T-helper 2 cell (primary cell): ENCODE data around the gene ARV1.

ENCODE experiments used
- DNase-seq, 5 experiments: peaks; one replicate each; pipeline versions ENCODE4 v3.0.0 to v3.0.0-alpha.2; 2012 to 2022
- total RNA-seq, 2 donors: gene quantifications; one replicate each; lab custom pipeline; 2026; lab: John Stamatoyannopoulos, UW

ARV1 gene
- 3.1 to 8.6 reads per million in 2 donors for total RNA-seq

DNA sequence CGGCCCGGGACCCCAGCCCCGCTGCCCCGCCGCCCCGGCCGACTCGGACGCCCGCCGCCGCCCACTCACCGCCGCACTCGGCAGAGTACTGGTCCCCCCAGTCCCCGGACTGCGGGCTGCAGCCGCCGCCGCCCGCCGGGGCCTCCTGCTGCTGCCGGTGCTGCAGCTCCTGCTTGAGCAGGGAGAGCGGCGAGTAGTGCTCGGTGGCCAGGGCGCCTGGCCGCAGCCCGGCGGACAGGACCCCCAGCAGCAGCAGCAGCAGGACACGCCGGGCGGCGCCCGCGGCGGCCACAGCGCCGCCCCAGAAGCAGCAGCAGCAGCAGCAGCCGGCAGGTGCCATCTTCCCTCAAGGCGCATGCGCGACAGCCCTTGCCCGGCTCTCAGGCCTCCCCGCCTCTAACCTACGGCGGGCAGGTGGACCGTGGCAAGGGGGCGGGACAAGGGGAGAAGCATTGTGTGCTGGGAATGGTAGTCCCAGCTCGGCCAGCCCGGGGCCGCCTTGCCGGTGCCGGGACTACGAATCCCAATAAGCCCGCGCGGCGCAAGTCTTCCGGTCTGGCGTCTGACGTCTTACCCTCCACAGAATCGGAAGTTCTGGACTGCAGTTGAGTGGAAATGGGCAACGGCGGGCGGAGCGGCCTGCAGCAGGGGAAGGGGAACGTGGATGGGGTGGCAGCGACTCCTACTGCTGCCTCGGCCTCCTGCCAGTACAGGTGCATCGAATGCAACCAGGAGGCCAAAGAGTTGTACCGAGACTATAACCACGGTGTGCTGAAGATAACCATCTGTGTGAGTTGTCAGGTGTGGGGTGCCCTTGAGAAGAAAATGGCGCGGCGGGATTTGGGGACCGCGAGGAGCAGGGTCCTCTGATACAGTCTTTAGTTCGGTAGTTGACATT lies at the start of gene ARV1, which contains the start of gene TTC13:
Gene ARV1, plus strand, starts transcription at position 604 of the 898 bp plus-strand sequence. Its CDS starts 12 bp downstream, at position 616.
Gene TTC13, minus strand, starts transcription at position 371 of the 898 bp plus-strand sequence. Its CDS starts 31 bp downstream, at position 340.
- peak; percentile 86 to 100 (median 96) for DNase-seq

DNA sequence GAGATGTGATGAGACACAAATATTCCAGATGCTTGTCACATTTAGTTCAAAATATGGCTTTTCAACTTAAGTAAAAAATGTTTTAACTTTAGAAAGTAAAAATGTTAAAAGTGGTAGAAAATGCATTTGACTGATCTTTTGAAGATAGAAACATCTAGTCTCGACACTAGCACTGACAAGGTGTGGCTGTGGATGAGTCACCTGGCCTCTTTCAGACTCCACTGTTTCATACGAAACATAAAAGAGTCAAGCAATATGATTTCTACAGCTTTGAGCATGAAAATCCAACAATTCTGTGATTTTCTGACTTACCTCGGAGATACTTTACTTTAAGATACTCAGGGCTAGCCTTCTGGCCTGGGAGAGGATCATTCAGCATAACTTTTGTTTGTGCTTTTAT lies 47.9 kb upstream of the ARV1 start:
- DNase-seq: no peak

DNA sequence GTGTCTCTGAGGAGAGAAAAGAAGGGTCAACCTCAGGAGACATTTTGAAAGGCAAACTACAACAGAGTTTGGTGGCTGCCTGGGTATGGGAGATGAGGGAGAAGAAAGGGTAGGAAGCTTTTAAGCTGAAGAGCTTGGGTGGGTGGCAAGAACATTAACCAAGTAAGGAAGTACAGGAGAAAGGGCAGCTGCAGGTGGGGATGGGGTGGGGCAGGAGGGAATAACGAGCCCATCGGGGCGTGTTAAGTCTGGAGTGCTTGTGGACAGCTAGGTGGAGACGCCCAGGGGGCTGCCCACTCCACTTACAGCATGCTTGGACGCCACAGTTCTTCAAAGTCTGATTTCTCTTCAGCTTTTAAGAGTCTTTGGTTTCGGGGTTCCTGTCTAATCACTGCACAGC lies 43.0 kb upstream of the ARV1 start:
- no peak for DNase-seq

DNA sequence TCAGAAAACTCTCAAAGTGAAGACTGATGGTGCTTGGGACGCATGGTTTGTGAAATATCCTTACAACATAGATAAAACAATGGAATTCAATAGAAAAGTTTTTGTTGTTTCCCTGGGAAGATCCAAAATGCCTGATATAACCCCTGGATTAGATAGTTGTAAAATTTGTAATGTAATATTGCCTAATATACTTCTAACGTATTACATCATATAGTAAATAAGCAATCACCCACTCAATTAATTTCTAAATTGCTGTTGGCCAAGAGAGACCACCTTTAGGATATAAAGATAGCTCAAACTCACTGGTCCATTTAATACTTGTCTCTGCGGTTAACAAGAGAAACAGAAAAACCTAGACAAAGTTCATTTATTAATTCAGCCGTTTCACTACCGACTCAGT lies 42.4 kb upstream of the ARV1 start:
- no peak for DNase-seq

DNA sequence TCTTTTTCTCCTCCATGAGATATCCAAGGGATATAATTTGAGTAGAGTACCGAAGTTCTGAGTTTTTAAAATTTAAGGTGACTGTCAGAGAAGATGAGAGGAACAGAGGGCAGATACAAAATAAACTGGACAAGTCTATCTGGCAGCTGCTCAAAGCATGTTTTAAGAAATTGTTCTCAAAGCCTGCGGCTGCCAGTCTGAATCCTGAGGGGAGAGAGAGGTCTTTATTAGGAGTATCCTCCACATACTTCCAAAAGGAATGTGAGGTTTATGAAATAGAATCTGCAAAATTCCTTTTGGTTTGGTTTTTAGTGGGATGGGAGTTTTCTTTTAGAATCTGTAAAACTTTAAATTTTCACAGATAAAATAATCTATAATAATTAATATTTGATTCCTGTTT lies 41.5 kb upstream of the ARV1 start:
- no peak for DNase-seq

DNA sequence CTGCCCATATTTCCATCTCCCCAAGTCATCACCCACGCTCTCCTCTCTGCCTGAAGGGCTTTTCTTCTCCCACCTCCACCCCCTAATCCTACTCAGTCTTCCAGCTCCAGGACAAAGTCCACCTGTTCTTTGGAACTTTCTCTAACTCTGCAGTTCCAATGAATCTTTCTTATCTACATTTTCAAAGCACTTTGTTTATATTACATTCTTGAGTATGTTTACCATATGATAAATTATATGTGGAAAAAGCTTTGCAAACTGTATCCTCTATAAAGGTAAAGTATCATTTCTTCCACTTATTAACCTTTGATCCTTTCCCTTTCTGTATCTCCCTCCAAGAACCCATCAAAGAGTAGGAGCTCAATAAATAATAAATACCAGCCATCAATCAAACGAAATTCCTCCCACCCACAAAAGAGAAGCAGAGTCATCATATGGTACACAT lies 39.9 kb upstream of the ARV1 start:
- no peak for DNase-seq

DNA sequence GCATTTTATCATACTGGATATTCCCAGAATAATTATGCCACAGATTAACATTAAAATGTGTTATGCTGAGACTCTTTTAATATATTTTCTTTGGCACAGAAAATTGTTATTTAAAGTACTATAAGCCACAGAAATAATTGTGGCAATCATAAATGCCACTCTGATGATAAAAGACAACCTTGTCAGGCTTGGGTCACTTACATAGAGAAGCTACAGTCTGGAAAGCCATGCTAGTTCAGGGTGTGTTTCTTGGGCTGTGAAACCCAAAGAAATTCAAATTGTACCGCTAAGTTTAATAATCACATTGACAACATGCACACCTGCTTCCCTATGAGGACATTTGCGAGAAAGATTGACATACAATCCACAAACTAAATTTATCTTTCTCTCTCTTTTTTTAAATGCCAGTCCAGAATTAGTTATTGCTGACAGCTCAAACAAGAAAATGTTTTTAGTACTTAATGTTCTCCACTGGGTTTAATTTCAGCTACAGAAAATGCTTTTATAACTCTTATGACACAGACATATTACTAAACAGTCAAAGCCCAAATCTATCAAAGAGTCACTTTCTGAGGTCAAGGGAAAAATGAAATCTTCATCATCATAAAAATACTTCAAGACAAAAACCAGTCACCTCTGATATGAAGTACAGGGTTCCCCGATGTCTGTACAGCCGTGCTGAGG lies 38.9 kb upstream of the ARV1 start:
- DNase-seq: no peak

DNA sequence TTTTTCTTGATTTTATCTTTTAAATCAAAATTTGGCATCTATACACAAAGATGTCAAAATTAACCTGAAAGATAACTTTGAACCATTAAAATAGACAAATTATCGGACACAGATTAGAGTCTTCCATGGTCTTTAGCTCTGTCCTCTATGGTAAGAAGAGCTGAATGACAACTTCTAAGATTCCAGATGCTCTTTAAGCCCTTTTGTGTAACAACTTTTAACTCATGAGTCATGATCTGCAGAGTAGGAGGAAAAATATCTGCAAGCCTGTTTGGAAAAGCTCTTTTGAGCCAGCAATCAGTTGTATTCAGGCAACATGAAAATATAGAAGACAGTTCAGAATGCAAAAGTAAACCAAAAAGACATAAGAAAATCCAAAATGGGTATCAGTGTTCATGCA lies 38.0 kb upstream of the ARV1 start:
- DNase-seq: no peak

DNA sequence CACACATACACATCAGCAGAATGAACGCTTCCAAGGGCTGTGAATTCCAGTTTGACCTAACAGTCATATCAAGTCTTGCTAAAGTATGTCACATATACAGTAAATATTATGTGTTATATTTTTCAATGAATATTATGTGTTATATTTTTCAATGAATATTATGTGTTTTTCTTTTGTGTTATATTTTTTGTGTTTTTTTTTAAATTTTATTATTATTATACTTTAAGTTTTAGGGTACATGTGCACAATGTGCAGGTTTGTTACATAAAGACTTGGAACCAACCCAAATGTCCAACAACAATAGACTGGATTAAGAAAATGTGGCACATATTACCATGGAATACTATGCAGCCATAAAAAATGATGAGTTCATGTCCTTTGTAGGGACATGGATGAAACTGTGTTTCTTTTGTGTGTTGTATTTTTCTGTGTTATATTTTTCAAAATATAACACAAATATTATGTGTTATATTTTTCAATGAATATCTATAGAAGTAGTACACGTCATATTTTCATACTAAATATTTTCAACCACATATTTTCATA lies 35.8 kb upstream of the ARV1 start:
- no peak for DNase-seq

DNA sequence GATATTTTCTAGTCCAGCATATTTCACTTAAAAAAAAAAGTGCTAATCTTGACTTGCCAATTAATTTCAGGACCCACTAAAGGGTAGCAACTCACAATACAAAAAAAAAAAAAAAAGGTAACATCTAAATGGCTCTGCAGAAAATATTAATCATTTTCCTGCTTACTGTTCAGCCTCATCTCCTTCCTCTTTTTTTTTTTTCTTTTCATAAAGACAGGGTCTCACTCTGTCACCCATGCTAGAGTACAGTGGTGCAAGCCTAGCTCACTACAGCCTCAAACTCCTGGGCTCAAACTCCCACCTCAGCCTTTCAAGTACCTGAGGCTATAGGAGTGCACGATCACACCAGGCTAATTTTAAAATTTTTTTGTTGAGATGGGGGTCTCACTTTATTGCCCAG lies 30.6 kb upstream of the ARV1 start:
- DNase-seq: no peak

DNA sequence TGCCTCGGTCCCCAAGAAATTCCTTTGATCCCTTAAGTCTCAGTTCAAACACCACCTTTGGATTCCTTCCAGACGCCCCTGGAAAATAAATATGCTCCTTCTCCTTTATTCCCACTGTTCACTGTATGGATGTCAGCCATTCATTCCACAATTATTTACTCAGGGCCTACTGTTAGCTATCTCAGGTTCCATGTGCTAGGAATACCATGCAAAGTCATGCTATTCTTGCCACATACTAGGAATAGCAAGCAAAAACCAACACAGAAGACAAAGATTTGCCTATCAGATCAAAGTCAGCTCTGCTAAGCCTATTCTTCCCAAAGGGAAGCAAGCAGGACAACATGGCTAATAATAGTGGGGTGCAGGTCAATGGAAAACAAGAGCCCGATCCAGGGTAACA lies 30.0 kb upstream of the ARV1 start:
- no peak for DNase-seq

DNA sequence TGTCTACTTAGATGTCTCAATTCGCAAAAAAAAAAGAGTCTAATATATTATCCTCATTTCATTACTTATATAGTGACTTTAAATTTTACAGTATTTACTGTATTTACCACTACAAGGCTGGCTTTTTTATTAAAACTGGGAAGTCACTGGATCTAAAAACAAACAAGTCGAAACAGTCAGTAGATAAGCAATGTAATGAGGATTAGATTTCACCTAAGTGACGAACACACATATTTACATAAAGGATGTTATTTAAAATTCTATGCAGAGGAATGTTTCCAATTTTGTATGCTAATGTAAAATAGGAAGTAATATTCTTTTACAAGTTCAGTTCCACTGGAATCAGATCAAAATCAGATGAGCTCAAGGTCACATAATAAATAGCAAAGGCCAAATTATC lies 28.5 kb upstream of the ARV1 start:
- DNase-seq: no peak

DNA sequence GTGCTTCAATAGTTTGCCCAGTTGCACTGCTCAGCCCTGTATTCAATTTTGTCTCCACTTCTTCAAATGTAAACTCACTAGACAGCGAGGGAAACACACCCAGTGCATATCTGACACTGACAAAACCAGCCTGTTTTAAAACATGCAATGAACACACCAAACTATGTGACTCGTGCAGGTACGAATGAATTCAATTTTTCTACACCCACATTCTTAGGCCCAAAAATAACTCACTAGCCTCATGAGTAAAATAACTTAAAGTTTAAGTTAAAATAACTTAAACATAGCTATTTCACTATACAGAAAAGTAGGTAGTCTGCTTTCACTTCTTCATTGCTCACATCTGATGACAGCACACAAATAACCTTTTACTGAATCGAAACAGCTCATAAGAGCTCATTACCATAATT lies 21.3 kb upstream of the ARV1 start:
- DNase-seq: no peak

DNA sequence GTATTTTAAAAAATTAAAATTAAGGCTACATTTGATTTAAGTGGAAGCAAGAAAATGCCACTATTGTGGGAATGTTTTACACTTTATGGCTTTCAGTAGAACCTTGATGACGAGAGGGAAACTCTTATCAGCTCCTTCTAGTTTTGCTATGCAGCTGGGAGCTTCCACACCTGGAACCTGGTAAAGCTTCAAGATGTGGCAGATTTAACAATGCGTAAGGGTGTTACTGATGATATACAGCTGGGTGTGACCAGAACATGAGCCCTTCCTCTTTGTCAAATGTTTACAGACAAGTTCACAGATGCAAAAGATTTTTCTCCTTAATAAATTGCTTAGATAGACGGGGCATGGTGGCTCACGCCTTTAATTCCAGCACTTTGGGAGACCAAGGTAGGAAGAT lies 20.5 kb upstream of the ARV1 start:
- DNase-seq: no peak

DNA sequence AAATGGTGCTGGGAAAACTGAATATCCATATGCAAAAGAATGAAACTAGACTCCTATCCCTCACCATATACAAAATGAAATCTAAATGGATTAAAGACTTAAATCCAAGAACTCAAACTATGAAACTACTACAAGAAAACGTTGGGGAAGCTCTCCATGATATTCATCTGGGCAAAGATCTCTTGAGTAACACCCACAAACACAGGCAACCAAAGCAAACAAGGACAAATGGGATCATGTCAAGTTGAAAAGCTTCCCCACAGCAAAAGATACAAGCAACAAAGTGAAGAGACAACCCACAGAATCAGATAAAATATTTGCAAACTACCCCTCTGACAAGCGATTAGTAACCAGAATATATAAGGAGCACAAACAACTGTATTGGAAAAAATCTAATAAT lies 14.0 kb upstream of the ARV1 start:
- DNase-seq: no peak

DNA sequence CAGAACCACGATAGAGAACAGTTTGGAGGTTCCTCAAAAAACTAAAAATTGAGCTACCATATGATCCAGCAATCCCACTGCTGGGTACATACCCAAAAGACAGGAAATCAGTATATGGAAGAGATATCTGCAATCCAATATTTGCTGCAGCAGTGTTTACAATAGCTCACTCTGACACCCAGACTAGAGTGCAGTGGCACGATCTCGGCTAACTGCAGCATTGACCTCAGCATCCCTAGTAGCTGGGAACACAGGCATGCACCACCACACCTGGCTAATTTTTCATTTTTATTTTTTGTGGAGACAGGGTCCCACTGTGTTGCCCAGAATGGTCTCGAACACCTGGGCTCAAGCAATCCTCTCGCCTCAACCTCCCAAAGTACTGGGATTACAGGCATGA lies 13.4 kb upstream of the ARV1 start:
- DNase-seq: no peak

DNA sequence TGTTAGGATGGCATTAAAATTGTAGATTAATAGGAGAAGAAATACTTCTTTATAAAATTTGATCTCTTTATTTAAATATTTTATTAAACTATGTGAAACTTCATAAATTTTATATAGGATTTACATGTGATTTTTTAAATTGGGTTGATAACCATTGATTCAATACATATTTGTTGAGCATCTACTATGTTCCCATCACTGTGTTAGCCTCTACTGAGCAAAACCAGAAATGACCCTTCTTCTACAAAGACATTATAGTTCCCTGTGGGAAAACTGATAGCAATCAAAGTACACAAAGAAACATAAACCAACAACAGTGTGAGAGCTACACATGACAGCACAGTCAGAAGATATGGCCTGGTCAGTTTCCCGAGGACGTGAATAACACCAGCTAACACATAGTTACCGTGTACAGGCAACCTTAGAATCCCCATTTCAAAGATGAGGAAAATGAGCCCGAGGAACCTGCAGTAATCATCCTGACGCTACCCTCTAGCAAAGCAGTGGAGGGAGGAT lies 12.5 kb upstream of the ARV1 start:
- no peak for DNase-seq

DNA sequence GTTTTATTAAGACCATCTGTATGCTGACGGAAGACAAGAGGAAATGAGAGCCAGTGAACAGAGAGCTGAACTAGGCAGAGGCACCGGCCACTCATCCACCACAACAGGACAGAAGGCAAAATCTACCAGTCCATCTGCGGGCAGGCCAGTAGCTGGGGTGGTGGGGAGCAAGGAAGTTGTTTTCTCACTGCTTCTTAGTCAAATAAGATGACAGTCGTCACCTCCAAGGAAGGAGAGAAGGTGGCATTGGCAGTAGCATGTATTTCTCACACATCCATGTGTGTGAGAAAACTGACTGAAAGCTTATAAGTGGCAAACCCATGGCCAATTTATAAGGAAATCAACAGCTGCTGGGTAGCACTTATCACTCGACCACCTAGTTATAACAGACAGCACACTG lies 8.5 kb upstream of the ARV1 start:
- no peak for DNase-seq

DNA sequence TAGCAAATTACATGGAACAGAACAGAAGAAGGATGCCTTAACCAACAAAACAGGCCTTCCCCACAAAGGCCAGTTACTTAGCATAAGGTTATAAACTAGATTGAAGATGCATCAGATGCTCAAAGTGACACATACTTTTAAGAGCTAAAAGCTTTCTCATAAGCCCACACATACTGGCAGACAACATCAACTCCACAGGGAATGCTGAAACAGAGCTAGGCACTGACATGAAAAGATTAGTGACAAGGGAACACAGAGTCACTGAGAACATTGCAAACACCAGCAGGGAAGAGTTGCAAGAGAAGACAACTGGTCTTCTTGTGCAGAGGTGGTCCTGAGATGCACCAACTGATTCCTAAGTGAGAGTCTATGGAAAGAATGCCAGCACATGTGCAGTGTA lies 7.1 kb upstream of the ARV1 start:
- no peak for DNase-seq

DNA sequence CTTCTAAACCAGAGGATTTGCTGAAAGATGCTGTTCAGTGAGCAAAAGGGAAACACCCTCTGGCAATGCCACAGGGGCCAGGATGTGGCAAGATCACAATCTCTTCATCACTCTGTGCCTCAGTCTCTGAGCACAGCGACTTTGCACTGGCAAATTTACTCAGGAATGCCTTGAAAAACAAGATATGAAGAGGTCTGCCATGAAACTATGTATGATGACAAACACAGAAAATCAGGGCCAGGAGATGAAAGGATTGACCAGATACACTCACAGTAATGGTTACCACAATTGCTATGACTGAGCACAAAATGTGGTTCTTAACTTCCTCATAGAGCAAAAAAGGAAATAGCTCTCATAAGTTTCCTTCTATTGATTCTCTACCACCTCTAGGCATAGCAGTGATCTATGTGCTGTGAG lies 6.0 kb upstream of the ARV1 start:
- peak; percentile 17 to 97 (median 67) for DNase-seq

DNA sequence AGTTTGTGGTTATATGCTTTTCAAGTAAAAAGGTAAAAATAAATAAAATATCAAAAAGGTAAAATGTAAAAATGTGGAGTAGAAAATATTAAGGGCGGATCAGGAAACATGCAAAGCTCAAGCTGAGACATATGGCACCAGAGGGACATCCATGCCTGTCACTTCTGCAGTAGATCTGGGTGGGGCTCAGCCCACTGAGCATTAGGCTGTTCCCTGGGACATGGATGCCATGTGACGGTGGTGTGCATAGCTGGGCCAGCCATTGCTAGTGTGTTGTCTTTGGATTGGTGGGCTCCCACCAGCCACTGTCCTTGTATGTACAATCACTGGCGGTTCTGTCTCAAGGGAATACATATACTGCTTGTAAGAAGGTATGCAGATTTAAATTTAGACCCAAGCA lies 3.3 kb upstream of the ARV1 start:
- no peak for DNase-seq

DNA sequence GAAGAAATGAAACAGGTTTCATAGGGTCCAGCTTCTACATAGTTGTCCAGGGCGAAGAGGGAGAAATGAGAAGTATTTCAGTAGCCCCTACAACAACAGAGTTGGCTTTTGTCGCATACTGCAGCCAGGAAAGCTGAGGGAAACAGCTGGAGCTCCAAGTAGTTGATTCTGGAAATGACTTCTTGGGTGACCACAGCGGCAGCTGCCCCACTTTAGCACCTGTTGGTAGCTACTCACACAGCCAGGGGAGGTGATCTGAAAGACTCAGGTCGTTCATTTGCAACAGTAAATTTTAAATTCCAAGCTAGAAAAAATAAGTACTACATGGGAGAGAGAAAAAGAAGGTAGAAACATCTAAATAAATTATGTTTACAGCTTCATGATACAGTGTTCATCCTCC lies 2.5 kb upstream of the ARV1 start:
- no peak for DNase-seq
